Hematopoietic multipotent progenitor cell treated with erythropoietin and hydrocortisone succinate and interleukin-3 and kit ligand, for 15 days (in vitro differentiated cells): ENCODE results near the gene MAFF.

Experiments
- DNase-seq: peaks from one replicate; pipeline ENCODE4 v3.0.0-alpha.2; 2015; ENCODE audit warnings: low spot score

MAFF gene

DNA sequence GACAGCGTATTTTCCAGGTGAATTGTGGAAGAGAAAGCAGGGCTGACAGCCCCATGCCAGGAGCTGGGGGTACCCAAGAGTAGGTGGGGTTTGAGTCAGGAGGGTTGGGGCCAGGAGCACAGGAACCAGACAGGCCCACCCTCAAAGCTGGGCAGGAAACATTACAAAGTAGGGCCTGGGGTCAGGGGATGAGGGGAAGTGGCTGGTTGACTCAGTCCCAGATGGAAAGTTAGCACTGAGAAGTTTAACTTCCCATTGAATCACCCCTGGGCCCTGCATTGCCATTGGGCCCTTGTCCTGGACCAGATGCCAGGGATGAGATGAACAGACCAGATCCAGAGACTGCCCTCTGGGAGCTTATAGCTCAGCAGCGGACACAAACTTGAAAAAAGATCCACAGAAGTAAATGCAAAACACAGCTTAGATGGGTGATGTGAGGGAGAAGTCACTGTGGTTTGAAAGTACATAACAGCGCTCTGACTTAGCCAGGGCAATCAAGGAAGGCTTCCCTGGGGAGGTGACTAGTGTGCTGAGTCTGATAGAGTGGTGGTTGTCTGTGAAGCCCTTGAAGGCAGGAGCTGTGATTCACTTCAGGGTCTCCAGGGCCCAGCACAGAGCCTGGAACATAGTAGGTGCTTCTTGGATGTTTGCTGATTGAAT is 2.2 kb downstream of the MAFF start:
- no peak for DNase-seq

DNA sequence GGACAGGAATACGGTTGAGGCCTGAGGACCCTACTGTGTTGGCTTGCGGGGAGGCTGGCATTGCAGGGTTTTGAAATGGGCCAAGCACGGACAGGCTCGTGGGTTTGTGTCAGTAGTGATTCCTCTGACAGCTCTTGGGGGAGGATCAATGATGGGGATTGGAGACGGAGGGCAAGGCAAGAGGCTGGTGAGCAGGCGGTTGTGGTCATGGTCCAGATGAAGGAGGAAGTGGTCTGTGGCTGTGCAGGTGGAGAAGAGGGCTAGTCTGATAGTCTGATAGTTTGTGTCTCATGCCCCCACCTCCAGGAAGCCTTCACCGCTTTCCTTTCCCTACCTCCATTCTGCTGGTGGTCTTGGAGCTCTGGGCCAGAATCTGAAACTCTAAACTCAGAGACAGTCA is 3.0 kb downstream of the MAFF start:
- no peak for DNase-seq

DNA sequence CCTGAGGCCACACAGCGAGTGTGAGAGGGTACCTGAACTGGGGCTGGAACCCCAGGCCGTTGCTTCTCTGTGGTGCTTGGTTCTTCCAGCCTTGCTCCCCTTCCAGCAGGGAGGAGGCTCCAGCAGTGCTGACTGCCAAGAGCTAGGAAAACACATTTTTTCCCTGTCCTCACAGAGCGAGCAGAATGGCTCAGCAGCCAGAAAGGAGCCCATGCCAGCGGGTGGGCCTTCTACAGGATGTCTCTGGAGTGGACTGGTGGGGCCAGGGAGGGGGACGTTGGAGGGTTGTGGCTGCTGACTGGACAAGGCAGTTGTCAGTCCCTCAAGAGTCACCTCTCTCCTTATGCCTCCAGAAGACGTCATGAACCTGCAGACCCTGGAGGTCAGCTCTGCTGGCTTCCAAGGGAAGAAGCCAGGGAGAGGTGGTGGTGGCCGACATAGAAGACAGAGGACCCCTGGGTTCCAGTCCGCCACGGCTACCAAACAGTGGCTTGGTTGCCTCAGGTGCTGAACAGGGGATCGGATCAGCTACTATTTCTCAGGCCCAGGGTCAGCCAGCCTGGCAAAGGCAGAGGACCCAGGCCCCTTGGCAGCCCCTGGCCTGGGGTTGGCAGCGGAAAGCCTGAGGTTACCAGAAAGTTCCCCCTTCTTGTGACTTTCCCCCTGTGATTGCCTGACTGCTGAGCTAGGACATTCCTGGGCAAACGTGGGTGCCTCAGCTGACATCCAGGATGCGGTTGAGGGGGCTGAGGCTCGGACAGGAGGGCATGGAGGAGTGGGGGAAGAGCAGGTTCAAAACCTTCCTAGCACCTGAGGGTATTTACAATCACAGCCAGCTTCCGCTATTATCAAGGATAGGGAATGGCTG is 3.7 kb downstream of the MAFF start:
- DNase-seq: no peak

DNA sequence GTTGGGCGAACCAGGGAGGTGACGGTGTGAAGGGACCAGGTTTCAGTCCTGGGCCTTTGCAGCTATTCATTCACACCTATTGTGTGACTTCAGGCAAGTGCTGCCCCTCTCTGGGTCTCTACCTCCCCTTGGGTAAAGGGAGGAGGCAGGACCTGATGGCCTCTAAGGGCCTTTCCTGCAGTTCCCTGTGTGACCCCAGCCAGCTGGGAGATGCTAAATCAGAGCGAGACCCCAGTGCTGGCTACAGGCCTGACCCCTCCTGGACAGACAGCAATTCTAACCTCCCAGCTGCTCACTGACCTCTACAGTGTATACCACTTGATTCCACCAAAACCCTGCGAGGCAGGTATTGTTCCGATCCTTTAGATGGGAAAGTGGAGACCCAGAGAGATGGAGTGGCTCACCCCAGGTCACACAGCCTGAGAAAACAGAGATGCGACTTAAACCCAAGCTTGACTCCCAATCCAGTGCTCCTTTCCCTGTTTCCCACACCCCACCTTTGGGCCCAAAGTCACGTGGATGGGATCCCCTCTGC is 6.2 kb downstream of the MAFF start:
- no peak for DNase-seq

DNA sequence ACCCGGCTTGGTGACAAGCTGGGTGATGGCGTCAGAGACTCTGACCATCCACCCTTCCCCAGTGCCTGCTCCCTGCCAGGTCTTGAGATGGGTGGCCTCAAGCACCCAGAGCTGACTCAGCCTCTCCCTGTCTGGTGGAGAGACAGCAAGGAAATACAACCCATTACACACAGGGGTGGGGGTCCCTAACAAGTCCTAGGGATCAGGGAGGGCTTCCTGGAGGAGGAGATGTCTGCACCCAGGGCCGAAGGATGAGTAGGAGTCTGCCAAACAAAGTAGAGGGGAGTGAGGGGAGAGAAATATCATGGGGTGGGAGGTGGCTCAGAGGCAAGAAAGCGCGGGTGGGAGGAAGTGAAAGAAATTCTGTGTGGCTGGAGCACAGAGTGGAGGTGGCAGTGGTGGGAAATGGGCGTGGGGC is 6.8 kb downstream of the MAFF start:
- DNase-seq: no peak

DNA sequence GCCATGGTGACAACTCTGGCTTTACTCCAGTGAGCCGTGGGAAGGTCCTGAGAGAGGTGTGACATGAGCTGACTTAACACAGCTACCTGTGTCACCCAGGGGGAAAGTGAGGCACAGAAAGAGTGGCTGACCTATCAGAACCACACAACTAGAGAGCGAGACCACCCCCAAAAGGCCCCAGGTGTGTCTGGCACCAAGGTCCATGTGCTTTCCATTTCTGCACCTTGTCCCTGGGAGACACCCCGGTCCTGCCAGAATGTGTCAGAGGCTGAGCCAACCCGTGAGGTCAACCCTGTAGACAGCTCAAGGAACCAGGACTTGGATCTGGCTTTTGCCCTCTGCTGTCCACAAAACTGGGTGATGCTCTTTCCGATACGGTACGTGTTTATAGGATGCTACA is 9.8 kb downstream of the MAFF start:
- DNase-seq: no peak

DNA sequence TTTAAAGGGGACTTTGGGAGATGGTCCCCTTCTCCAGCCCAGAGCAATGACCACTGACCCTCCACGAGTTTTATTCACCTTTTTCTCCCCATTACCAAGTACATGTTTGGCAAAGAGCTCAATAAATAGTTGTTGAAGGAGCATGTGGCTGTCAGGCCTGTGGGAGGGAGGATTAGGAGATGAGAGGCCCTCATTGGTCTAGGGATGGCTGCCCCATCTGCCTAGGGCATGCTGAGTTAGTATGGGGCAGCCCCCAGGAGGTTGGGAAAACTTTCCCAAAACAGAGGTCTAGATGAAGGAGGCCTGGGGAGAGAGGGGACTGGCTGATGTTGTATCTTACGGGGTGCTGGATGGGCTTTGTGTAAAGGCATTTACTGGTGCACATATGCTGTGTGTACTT is 10.6 kb downstream of the MAFF start:
- no peak for DNase-seq

DNA sequence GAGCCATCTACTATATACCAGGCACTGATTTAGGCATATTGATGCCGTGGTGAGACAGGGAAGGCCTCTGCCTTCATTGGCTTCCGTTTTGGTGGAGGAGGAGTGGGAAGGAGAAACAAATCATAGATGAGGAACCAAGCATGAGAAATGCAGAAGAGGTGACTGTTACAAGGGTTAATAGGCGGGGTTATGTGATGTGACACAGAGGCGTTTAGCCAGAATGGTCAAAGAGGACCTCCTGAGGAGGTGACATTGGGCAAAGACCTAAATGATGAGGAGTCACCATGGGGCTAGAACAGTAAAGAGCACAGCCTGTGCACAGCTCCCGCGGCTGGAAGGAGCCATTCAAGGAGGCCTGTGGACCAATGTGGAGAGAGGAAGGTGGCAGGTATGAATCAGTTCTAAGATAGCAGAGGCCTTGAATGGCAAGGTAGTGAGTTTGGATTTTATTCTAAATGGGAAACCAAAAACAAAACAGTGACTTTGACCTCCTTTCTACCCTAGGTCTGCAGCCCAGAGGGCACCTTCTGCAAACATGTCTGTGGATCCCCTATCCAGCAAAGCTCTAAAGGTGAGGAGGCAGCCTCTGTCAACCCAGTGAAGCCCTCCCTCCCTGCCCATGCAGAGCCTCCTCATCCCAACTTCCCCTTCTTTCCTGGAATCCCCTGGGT is 11.7 kb downstream of the MAFF start:
- DNase-seq: no peak

DNA sequence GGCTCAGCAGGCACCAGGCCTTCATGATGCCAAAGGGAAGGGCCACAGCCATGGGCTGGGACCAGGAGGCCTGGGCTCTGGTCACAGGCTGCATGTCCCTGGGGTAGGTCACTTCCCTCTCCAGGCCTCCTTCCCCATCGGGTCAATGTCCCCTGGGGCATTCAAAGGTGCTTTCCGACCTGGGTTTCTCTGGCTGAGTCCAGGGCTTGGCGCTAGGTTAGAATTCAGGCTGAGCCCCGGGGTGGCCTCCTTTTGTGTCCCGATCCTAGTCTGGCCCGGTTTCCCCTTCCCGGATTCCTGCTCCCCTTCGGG is 12.2 kb downstream of the MAFF start:
- DNase-seq: no peak

DNA sequence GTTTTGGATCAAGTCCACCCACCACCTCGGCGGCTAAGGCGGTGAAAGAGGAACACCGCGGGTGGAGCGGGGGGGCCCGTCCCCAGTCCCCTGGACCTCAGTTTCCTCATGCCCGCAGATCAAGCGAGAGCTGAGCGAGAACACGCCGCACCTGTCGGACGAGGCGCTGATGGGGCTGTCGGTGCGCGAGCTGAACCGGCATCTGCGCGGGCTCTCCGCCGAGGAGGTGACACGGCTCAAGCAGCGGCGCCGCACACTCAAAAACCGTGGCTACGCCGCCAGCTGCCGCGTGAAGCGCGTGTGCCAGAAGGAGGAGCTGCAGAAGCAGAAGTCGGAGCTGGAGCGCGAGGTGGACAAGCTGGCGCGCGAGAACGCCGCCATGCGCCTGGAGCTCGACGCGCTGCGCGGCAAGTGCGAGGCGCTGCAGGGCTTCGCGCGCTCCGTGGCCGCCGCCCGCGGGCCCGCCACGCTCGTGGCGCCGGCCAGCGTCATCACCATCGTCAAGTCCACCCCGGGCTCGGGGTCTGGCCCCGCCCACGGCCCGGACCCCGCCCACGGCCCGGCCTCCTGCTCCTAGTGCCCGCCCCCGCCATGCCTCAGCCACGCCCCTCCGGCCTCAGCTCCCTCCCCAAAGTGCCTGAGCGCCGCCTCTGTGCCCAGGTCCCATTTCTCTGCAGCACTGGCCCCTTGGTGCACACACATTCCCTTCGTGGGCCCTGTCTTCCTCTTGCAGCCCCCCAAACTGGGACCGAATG is 12.7 kb downstream of the MAFF start:
- DNase-seq: peak; percentile 64

GRCh38 chr22:38215156-38216038 is 13.6 kb downstream of the MAFF start:
- DNase-seq: no peak

DNA sequence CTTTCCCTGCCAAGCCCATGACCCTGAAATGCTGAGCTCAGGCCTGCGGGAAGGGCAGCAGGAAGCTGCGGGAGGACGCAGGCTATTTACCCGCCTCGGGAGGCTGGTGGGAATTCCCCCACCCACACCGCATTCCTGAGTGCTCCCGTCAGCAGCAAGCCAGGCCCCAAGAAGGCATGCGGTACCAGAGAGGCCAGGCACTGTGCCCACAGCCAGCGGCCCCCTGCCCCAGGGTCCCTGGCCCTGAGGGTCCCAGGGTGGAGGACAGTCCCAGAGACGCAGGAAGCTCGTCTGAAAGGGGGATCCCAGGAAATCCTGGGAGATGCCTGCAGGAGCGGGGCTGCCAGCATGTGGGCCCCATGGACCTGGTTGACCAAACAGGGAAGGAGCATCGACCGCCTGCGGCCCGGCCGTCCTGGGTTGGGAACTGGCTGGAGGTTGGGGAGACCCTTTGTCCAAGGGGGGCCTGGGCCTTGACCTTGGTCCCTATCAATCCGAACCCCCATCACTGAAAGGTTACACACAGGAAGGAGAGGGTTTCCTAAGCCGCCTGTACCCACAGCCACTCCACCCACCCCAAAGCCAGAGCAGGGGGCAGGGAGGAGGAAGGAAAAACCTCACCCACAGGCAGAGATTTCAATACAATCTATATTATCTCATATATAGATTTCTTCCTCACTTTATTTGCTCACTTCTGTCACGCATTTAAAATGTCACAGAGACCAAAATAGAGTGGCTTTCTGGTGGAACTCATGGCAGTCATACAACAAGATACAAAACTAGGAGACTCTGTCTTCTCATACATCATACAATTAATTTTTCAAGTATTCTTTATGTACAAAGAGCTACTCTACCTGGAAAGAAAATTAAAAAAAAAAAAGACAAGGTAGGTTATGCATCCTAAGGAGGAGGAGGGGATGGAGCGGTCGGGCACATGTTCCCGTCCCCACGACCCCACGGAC is 17.1 kb downstream of the MAFF start:
- DNase-seq: no peak

GRCh38 chr22:38219632-38220031 is 17.8 kb downstream of the MAFF start:
- DNase-seq: no peak

DNA sequence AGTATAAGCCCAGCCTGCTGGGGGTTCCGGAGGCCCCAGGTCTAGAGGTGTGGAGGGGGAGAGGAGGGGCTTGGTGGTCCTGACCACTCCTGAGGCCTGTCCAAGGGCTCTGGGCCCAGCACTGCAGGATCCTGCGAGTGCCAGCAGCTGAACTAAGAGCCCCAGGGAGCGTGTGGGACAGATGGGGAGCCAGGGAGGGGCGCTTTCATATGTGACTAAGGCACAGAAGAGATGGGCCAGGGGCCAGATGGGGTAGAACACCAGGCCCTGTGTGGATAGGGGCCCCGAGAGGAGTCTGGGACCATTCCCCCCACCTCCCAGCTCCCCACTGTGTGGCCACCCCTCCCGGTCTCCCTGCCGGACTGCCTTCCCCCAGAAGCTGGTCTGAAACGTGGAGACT is 18.4 kb downstream of the MAFF start:
- no peak for DNase-seq

- DNase-seq: no peak
These were observed 19.0 kb downstream of the MAFF start for GRCh38 chr22:38220653-38221386.

- no peak for DNase-seq
These were observed 19.6 kb downstream of the MAFF start for GRCh38 chr22:38221407-38221806.

DNA sequence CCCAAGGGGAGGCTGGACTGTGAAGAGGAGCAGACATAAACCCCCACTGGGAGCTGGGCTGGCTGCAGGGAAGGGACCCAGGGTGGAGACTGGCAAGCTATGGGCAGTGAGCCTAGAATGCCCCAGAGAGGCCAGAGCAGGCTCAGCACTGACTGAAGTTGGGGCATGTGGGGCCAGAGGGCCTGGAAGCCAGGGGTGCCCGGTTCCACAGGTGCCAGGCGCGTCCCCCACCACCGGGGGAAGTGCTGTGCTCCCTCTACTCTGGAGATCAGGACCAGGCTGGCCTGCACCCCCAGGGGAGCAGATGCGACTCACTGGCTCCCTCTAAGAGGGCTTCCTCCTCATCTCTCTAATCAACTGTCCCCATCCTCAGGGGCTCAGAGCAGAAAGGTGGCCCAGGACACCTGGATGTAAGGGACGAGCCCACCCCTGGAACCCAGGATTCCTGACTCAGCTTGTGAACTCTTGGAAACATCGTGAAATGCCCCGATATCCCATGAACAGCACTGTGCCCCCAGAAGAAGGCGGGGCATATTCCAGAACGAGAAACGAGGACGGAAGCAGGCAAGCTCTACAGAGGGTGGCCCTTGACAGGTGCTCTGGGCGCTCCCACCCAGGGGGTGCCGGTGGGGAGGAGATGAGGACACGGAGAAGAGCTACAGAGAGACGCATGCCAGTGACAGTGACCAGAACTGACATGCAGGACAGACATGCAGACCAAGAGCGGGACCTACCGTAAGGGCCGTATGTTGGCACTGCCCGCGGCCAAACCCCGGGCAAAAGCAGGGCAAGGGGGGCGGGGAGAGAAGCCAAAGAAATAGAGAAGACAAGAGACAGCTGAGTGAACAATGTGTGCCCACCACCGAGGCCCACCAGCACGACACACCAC is 20.4 kb downstream of the MAFF start:
- no peak for DNase-seq

DNA sequence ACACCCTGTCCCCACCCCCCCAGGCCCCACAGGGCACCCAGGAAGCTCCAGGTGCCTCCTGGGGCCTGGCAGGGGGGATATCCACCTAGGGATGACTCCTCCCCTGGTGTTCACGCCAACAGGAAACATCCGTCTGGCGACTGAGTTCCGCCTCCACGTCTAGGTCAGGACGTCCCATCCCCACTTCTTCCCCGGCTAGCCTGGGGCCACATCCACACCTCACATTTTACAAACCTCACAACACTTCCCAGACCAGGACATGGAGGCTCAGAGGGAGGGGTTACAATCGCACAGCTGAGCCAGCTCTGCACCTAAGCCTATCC is 21.0 kb downstream of the MAFF start:
- no peak for DNase-seq
